ENCODE results near the gene TMEM80.
"Not testable (repeated sequence)": the region's sequence is repeated elsewhere in the genome, so short reads cannot be mapped to it uniquely, and the experiment has no call there.

Gene TMEM80

DNA sequence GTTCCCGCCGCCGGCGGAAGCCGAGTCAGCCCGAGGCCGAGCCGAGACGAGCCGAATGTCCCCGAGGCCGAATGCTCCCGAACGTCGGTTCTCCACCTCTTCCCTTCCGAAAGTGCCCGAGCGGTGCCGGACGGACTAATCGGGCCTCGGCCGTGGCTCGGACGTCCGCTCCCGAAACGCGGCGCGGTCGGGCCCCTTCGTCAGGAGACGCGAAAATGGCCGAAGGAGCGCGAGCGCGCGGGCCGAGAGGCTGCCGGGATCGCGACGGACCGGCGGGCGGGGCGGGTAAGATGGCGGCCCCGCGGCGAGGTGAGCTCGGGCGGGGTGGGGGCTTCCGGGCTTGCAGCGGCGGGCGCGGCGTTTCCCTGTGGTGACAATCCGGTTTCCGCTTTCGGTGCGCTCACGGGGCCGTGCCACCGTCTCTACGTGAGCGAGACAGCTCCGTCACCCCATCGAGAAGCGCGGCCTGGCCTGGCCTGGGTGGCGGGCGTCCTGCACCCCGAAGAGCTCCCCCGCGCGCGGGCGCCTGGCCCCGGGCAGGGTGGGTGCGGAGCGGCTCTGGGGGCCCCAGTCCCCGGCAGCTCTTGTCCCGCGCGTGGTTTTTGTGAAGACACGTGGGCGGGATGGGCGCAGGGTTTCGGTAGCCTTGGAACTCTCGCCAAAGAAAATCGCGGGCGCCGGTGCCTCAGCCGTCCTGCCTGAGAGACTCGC is at the start of gene TMEM80:
Gene TMEM80 (plus strand): TSS at position 279 of the 711 bp plus-strand sequence. CDS start 12 bp downstream, at position 291.
- Histone ChIP-seq H3K4me2 (ENCODE audit: low read length) (peak within 1 kb of the TSS; percentile 84), H2AFZ (peak within 1 kb of the TSS; percentile 90), H3K9me3 (ENCODE audit: control insufficient read depth, low read length) (no peaks in the 10 kb centered on the region), H3K79me2 (no peaks in the 10 kb centered on the region), H3K27ac (peak within 1 kb of the TSS; percentile 98), H3K27me3 (ENCODE audit: control insufficient read depth, insufficient read depth, low read length) (no peaks in the 10 kb centered on the region), H3K9ac (peak within 1 kb of the TSS; percentile 83), H3K4me3 (ENCODE audit: low read depth, low read length) (peak within 1 kb of the TSS; percentile 85), H3K36me3 (ENCODE audit: control insufficient read depth, insufficient read depth, low read length) (no peaks in the 10 kb centered on the region), H3K4me1 (no peaks in the 10 kb centered on the region)
- no peak for TF ChIP-seq CTCF (IDR thresholded peaks at IDR 0.05)

- no peak for TF ChIP-seq CTCF (IDR thresholded peaks at IDR 0.05)
- Histone ChIP-seq H3K4me3 (ENCODE audit: low read depth, low read length) (no peak overlapping the region), H3K36me3 (ENCODE audit: control insufficient read depth, insufficient read depth, low read length) (no peaks in the 10 kb centered on the region), H3K4me2 (ENCODE audit: low read length) (no peak overlapping the region), H3K9ac (no peak overlapping the region), H3K27me3 (ENCODE audit: control insufficient read depth, insufficient read depth, low read length) (no peaks in the 10 kb centered on the region), H2AFZ (no peak overlapping the region), H3K27ac (no peak overlapping the region), H3K9me3 (ENCODE audit: control insufficient read depth, low read length) (no peaks in the 10 kb centered on the region), H3K4me1 (no peaks in the 10 kb centered on the region), H3K79me2 (no peaks in the 10 kb centered on the region)
Measured at GRCh38 chr11:646214-646613, 49.4 kb upstream of the TMEM80 start.

DNA sequence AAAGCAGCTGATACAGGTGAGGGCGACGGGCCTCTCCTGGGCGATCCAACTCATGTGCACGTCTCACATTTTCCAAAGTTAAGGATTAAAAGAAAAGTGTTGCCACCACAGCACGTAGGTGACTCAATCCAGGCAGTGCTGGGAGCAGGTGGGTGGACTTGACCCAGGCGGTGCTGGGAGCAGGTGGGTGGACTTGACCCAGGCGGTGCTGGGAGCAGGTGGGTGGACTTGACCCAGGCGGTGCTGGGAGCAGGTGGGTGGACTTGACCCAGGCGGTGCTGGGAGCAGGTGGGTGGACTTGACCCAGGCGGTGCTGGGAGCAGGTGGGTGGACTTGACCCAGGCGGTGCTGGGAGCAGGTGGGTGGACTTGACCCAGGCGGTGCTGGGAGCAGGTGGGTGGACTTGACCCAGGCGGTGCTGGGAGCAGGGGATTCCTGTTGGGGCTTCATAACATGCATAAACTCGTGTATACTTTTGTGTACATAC is 47.9 kb upstream of the TMEM80 start:
- H3K36me3 ChIP-seq (ENCODE audit: control insufficient read depth, insufficient read depth, low read length); H3K4me3 ChIP-seq (ENCODE audit: low read depth, low read length); H3K9ac ChIP-seq; H3K4me1 ChIP-seq; H3K9me3 ChIP-seq (ENCODE audit: control insufficient read depth, low read length); H2AFZ ChIP-seq; H3K27ac ChIP-seq; H3K79me2 ChIP-seq; H3K27me3 ChIP-seq (ENCODE audit: control insufficient read depth, insufficient read depth, low read length); H3K4me2 ChIP-seq (ENCODE audit: low read length): not testable (repeated sequence)

DNA sequence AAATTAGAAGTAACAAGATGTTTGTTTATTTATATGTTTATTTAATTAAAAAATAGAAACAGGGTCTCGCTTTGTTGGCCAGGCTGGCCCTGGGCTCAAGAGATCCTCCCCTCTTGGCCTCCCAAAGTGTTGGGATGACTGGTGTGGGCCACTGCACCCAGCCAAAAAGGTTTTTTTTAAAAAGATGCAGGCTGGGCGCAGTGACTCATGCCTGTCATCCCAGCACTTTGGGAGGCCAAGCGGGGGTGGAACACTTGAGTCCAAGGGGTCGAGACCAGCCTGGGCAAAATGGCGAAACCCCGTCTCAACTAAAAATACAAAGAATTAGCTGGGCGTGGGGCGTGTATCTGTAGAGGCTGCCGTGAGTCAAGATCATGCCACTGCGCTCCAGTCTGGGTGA is 45.1 kb upstream of the TMEM80 start:
- H3K9ac ChIP-seq = no peak overlapping the region

DNA sequence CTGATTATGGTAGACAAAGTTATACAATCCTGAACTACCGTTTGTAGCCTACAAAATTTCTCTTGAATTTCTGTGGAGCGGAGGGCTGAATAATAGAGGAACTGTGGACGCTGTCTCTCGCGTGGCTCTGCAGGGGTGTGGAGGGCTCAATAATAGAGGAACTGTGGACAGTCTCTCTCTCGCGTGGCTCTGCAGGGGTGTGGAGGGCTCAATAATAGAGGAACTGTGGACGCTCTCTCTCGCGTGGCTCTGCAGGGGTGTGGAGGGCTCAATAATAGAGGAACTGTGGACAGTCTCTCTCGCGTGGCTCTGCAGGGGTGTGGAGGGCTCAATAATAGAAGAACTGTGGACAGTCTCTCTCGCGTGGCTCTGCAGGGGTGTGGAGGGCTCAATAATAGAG is 42.5 kb upstream of the TMEM80 start:
- H3K4me3 ChIP-seq (ENCODE audit: low read depth, low read length); H3K36me3 ChIP-seq (ENCODE audit: control insufficient read depth, insufficient read depth, low read length); H3K4me1 ChIP-seq; H3K79me2 ChIP-seq; H2AFZ ChIP-seq; H3K4me2 ChIP-seq (ENCODE audit: low read length); H3K9me3 ChIP-seq (ENCODE audit: control insufficient read depth, low read length); H3K27me3 ChIP-seq (ENCODE audit: control insufficient read depth, insufficient read depth, low read length); H3K9ac ChIP-seq; H3K27ac ChIP-seq: not testable (repeated sequence)

More for the DNA sequence above, 45.1 kb upstream of the TMEM80 start:
- no peak for TF ChIP-seq CTCF (IDR thresholded peaks at IDR 0.05)
- Histone ChIP-seq H3K4me1 (no peaks in the 10 kb centered on the region), H3K27me3 (ENCODE audit: control insufficient read depth, insufficient read depth, low read length) (no peaks in the 10 kb centered on the region), H3K27ac (no peak overlapping the region), H3K36me3 (ENCODE audit: control insufficient read depth, insufficient read depth, low read length) (no peaks in the 10 kb centered on the region), H3K9me3 (ENCODE audit: control insufficient read depth, low read length) (no peaks in the 10 kb centered on the region), H3K4me3 (ENCODE audit: low read depth, low read length) (no peak overlapping the region), H2AFZ (no peak overlapping the region), H3K79me2 (no peaks in the 10 kb centered on the region), H3K4me2 (ENCODE audit: low read length) (no peak overlapping the region)

- Histone ChIP-seq H3K9me3 (ENCODE audit: control insufficient read depth, low read length) (no peaks in the 10 kb centered on the region), H3K27me3 (ENCODE audit: control insufficient read depth, insufficient read depth, low read length) (no peaks in the 10 kb centered on the region), H3K4me2 (ENCODE audit: low read length) (no peak overlapping the region), H3K9ac (no peak overlapping the region), H3K36me3 (ENCODE audit: control insufficient read depth, insufficient read depth, low read length) (no peaks in the 10 kb centered on the region), H2AFZ (no peak overlapping the region), H3K27ac (no peak overlapping the region), H3K4me1 (no peaks in the 10 kb centered on the region), H3K4me3 (ENCODE audit: low read depth, low read length) (no peak overlapping the region), H3K79me2 (no peaks in the 10 kb centered on the region)
- TF ChIP-seq CTCF (IDR thresholded peaks at IDR 0.05) = no peak
Measured at GRCh38 chr11:653837-654236, 41.8 kb upstream of the TMEM80 start.

DNA sequence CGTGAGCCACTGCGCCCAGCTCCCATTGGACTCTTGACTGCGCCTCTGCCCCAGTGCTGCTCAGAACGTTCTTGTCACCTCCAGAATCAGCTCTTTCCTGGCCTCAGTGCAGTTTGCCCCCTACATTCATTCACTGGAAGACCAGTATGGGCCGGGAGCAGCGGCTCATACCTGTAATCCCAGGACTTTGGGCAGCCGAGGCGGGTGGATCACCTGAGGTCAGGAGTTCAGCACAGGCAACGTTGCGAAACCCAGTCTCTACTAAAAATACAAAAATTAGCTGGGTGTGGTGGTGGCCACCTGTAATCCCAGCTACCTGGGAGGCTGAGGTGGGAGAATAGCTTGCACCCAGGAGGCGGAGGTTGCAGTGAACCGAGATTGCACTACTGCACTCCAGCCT is 41.2 kb upstream of the TMEM80 start:
- H3K4me2 ChIP-seq (ENCODE audit: low read length); H3K9ac ChIP-seq; H3K9me3 ChIP-seq (ENCODE audit: control insufficient read depth, low read length); H3K27me3 ChIP-seq (ENCODE audit: control insufficient read depth, insufficient read depth, low read length); H2AFZ ChIP-seq; H3K36me3 ChIP-seq (ENCODE audit: control insufficient read depth, insufficient read depth, low read length); H3K27ac ChIP-seq; H3K4me3 ChIP-seq (ENCODE audit: low read depth, low read length); H3K79me2 ChIP-seq; H3K4me1 ChIP-seq: not testable (repeated sequence)

Measured in parathyroid adenoma (tissue), 2 donors.